GM12892 (cell line): ENCODE measurements around the gene ATG2B.

Experiments
- DNase-seq: peaks from one replicate; pipeline ENCODE4 v3.0.0; 2011; ENCODE audit not compliant: insufficient read length
- FAIRE-seq: peaks from 2 replicates; lab custom pipeline; 2011; peaks lifted over from hg19 to GRCh38; lab: Jason Lieb, UNC
- POLR2A ChIP-seq: IDR thresholded peaks from 2 replicates; pipeline ENCODE4 v1.6.1; 2011; ENCODE audit warnings: low read depth, low read length, control low read depth
- POLR2AphosphoS5 ChIP-seq: IDR thresholded peaks from 2 replicates; pipeline ENCODE4 v1.6.1; 2011; ENCODE audit warnings: low read depth, low read length, control low read depth
- TAF1 ChIP-seq: IDR thresholded peaks from 2 replicates; pipeline ENCODE4 v1.6.1; 2011; ENCODE audit warnings: low read depth, mild to moderate bottlenecking, control low read depth, low read length, borderline replicate concordance

The ATG2B gene

DNA sequence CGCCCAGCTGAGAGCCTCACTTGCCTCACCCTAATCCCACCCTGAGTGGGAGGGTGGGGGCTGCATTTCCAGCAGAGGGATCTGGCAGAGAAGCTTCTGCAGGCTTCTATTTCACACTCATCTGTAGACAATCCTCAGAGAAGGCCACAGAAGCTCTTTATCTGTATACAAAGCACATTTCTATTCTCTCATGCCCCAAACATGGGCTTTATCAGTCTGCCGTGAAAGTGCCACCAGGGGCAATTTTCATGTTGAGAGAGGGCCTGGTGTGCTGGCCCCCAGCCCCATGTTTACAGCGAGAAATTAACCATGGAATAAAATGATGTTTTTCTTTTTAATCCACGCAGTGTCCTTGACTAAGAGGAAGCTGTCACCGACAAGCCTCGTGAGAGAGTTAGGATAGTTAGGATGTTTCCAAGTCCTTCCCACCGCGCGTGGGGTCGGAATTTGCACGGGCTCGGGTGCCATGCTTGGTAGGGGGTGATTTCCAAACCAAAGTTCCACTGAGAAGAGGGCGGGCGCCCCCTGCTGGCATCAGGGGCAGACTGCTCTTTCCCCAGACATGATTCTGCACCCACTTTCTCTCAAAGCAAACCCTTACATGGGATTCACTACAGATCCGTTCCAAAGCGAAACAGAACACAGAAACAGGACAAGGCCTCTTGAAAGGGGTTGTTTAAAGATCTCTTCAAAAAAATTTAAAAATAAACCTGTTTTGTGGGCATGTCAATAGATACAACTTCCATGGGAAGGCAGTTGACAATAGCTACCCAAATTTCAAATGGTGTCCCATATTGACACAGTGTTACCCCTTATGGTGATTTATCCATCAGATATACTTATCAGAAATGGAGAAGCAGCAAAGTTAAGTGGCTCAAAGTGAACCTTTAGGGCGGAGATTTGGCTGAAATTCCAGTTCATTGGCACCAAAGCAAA lies 87.7 kb downstream of the ATG2B start:
- peak; percentile 33 for FAIRE-seq
- peak; percentile 41 for DNase-seq

DNA sequence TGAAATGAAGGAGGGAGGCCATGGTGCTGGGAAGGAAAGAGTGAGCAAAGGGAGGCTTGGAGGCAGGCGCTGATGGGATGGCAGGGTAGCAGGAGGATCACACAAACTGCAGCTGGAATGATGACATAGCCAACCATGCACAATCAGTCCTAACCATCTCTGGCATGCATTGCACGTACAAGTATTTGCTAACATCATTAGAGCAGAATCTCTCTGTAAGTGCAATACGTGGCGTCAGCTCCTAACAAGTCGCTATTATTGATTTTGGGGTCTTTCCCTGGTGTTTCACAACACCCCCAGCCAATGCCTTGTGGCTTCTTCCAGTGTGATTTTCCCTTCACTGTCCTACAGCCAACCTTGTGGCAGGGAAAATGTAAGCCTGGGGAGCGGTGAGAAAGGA lies 88.6 kb downstream of the ATG2B start:
- TF ChIP-seq POLR2A (no peak), TAF1 (no peak), POLR2AphosphoS5 (no peak)
- DNase-seq (no peak), FAIRE-seq (no peak)

More for the DNA sequence above, 87.7 kb downstream of the ATG2B start:
- TF ChIP-seq POLR2A (no peak), POLR2AphosphoS5 (no peak), TAF1 (no peak)

DNA sequence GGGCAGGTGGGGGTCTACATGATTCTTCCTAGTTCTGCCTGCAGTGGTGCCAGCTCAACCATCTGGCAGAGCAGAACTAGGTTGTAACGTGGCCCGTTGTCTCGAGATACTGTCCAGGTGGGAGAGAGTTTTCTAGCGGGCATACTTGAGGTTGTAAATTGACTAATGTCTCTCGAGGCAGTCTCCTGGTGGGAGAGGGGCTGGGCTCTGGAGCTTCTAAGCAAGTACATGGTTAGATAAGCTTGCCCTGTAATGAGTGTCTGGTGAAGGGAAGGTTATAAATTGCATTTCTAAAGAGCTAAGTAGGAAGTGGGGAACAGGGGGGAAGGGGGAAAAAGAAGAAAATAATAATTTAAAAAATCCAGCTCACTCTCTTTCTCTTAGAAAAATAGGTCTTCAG lies 89.0 kb downstream of the ATG2B start:
- TF ChIP-seq POLR2AphosphoS5 (no peak), POLR2A (no peak), TAF1 (no peak)
- no peak for DNase-seq
- FAIRE-seq = no peak

DNA sequence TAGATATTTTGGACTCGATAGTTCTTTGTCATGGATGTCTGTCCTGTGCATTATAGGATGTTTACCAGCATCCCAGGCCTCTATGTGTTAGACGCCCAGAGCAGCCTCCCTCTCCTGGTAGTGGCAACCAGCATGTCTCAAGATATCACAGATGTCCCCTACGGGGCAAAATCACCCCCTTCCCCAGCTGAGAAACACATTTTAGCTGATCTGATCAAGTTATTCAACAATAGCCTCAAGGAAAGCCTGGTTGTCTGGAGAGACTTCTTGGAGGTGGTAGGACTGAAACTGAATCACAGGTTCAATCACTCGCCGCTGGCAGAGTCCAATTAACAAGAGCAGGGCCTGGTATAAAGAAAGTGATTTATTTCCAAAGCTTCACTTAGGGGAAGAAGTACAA lies 89.5 kb downstream of the ATG2B start:
- TF ChIP-seq POLR2AphosphoS5 = no peak
- no peak for TF ChIP-seq POLR2A
- no peak for TF ChIP-seq TAF1
- DNase-seq (no peak), FAIRE-seq (no peak)

DNA sequence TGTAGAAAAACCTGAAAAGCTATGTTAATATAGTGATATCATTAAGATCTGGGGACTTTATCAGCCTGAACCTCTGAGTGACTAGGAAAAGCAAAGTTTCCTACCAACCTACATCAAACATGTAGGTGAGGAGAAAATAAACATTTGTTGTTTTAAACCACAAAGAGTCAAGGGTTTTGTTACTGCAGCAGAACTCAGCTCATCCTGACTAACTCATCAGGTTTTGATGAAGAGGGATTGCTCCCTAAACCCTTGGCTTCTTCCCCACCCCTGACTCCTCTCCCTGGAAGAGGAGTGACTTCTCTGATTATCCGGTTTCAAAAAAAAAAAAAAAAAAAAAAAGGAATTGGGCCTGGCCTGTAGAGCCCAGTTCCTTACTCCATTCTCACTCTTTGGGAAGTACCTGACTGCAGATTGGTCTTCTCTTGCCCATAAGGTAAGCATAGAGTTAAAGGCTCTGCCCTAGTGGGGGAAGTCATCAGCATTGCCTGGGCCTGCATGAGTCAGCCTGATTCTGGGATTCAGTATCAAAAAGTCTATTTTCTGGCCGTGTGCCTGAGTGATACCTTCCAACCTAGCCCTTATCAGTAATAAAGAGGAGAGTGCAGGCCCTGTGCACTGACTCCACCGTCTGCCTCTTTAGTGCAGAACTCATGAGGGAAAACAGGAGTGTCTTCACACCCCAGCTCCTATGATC lies 90.2 kb downstream of the ATG2B start:
- no peak for FAIRE-seq
- TF ChIP-seq POLR2AphosphoS5 = no peak
- TF ChIP-seq TAF1 = no peak
- no peak for TF ChIP-seq POLR2A
- DNase-seq = no peak

- no peak for TF ChIP-seq POLR2AphosphoS5
- FAIRE-seq (no peak), DNase-seq (no peak)
These were observed 91.7 kb downstream of the ATG2B start for GRCh38 chr14:96271421-96271762.

GRCh38 chr14:96270565-96271420 lies 92.3 kb downstream of the ATG2B start:
- TF ChIP-seq TAF1 (no peak), POLR2A (no peak), POLR2AphosphoS5 (no peak)
- FAIRE-seq = no peak
- no peak for DNase-seq

DNA sequence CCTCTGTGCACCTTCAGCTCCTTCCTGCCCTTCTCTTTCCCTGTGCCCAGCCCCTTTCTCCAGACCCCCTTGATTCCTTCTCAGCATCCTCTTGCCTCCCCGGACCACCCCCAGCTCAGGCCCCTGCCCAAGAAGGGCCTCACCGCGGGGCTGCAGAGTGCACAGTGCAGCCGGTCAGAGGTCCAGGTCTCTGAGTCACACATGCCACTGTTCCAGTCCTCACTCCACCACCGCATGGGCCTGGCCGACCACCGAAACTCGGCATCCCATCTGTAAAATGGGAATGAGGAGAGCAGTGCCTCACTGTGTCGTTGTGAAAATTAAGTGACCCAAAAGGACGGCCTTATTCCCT lies 93.8 kb downstream of the ATG2B start:
- no peak for FAIRE-seq
- no peak for DNase-seq
- TF ChIP-seq POLR2A (no peak), TAF1 (no peak)

GRCh38 chr14:96268431-96269358 lies 94.4 kb downstream of the ATG2B start:
- DNase-seq = no peak
- TF ChIP-seq POLR2AphosphoS5 (no peak), POLR2A (no peak), TAF1 (no peak)
- FAIRE-seq = no peak

DNA sequence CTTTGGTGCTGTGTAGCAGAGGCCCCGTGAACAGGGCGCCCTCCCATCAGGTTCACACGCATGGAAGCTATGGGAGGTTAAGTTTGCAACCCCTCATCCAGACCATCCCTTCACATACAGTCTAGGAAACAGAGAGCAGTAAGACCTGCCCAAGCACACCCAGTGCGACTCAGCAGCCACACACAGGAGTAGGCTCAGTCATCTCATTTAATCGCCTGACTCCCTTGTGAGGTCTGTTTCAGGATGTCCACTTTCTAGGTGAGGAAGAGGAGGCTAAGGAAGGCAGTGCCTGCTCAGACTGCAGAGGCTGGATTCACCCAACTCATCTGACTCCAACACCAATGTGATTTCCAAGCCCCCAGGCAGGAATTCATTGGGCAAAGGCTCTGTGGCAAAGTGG lies 95.2 kb downstream of the ATG2B start:
- TF ChIP-seq TAF1 = no peak
- no peak for TF ChIP-seq POLR2A
- TF ChIP-seq POLR2AphosphoS5 = no peak
- FAIRE-seq (no peak), DNase-seq (no peak)
